GM19193 (cell line): Measurements from ENCODE around the gene SRGAP1.

Source experiments
- POLR2A ChIP-seq: IDR thresholded peaks from 4 replicates; pipeline ENCODE4 v1.6.1; 2011; ENCODE audit not compliant: insufficient read depth, insufficient read length; ENCODE audit errors: extremely low read depth

SRGAP1 gene

DNA sequence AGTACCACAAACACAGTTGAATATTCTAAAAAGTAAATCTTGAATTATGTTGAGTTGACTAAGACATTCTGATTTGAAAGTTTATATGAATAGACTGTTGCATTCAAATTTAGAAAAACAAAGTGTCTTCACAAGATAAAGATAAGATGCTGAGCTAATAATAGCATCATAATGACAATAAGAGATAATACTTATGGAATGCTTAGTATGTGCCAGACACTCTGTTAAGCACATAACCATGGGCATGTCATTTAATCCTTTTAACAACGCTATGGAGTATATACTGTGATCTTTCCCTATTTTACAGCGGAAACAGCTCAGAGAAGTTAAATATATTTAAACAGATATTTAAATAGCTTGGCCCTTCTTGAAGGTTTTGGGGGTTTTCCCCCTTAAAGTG lies 163.4 kb downstream of the SRGAP1 start:
- no peak for TF ChIP-seq POLR2A

GRCh38 chr12:64008596-64008995 lies 164.1 kb downstream of the SRGAP1 start:
- no peak for TF ChIP-seq POLR2A

- TF ChIP-seq POLR2A: no peak
Observed at GRCh38 chr12:64009321-64010068, 165.0 kb downstream of the SRGAP1 start.

- TF ChIP-seq POLR2A: no peak
Observed at GRCh38 chr12:64010069-64010686, 165.7 kb downstream of the SRGAP1 start.

DNA sequence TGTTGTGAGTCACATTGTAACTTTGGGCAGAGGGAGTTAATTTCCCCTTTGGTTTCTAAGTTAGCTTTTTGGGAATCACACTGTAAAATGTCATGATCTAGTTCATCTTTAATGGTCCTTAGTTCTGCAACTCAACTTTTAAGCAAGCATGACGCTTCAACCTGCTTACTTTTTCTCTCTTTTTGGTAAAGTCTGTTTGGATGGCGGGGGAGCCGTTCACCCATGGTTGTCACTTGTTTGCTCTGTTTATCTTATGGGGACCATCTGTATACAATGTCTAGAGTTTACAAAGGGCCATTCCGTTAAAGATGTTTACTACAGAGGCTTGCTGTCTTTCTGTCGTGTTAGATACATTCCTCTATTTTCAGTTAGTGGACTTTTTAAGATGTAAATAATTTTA lies 172.0 kb downstream of the SRGAP1 start:
- TF ChIP-seq POLR2A: no peak

DNA sequence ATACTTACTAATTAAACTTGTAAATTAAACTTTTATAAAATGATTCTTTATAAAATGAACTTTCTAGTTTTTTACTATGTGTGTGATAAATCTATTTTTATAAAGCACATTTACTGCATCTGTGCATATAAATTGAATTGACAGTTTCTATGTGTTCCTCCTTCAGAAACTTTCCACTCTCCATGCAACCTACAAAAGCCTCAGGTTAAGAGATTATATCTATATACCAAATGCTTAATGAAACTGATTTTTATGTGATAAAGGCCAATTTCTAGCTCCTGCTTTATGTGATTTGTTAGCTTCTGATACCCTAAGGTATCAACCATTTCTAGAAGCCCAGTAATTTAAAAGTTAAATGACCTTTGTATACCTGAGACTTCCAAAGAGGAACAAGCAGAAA lies 174.0 kb downstream of the SRGAP1 start:
- TF ChIP-seq POLR2A: no peak

- TF ChIP-seq POLR2A: no peak
Observed at GRCh38 chr12:64019101-64019500, 174.6 kb downstream of the SRGAP1 start.

GRCh38 chr12:64019654-64020053 lies 175.2 kb downstream of the SRGAP1 start:
- TF ChIP-seq POLR2A: no peak

DNA sequence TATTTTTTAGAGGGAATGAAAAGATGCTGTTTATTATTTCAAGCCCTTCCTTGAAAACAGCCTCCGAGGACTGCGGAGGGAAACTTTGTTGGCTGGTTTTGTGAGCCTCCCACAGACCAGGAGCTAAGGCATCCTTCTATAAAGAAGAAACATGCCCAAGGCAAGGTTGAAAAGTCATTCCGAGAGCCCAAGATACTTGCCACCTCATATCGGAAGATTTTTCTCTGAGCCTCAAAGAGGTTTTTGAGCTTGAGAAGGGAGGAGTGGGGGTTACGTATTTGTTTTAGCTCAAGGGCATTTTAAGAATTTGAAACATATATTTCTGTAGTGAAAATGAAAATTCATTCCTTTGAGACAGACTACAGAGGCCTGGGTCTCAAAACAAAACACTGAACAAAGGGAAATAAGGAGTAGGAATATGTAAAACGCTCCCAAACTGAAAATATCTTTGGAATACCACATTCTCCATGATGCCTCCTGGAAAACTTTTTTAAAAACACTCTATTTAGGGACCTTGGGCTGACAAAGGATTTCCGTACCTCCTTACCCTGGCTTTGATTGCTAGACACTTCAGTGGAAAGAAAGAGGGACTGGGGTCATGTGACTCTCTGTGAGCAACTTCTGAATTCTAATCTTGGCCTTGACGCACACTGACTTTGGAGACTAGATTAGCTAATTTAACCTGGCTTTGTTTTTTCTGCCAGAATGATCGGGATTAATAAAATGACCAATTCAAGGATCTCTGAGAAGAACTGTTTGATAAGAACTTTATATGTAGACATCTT lies 180.9 kb downstream of the SRGAP1 start:
- no peak for TF ChIP-seq POLR2A

GRCh38 chr12:64027311-64027710 lies 182.8 kb downstream of the SRGAP1 start:
- no peak for TF ChIP-seq POLR2A

GRCh38 chr12:64028541-64028940 lies 184.0 kb downstream of the SRGAP1 start:
- no peak for TF ChIP-seq POLR2A

GRCh38 chr12:64029013-64029857 lies 184.7 kb downstream of the SRGAP1 start:
- TF ChIP-seq POLR2A: no peak

GRCh38 chr12:64030155-64030554 lies 185.7 kb downstream of the SRGAP1 start:
- no peak for TF ChIP-seq POLR2A

DNA sequence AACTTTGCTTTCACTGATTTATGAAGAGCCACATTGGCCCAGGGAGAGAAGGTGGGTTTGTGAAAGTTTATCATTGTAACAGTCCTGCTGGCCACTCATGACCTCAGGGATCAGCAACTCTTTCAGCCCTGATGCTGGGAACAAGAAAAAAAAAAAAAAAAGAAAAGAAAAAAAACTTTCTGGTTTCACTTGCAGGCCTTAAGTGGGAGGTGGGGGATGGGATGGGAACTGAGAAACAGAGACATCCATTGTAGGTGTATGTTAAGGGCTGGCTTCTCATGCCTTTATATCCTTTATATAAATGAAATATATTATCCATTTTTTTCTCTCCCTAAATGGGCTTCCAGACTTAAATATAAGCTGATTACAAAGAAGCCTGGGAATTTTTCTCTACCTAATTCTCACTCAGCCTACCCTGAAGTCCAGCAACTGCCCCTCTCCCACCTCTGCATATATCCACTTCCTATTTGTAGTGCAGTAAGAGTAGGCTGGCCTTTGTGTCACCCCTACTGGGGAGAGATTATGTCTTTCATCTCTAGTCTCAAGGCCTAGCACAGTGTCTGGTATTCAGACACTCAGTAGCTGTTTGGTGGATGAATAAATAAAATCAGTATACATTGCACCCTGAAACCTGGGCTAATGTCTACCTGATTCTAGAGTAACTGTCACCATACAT lies 190.5 kb downstream of the SRGAP1 start:
- no peak for TF ChIP-seq POLR2A
